ENCODE results near the gene C9orf78. TPM values are rescaled to one million over a fixed set of nuclear protein-coding genes. Genes with fewer than 3 reads are reported as not detected.
"Not testable (repeated sequence)": the region's sequence is repeated elsewhere in the genome, so short reads cannot be mapped to it uniquely, and the experiment has no call there.

Gene C9orf78
- total and polyA plus RNA-seq, 7 donors = 37.1 to 157 (median 53.2) TPM

DNA sequence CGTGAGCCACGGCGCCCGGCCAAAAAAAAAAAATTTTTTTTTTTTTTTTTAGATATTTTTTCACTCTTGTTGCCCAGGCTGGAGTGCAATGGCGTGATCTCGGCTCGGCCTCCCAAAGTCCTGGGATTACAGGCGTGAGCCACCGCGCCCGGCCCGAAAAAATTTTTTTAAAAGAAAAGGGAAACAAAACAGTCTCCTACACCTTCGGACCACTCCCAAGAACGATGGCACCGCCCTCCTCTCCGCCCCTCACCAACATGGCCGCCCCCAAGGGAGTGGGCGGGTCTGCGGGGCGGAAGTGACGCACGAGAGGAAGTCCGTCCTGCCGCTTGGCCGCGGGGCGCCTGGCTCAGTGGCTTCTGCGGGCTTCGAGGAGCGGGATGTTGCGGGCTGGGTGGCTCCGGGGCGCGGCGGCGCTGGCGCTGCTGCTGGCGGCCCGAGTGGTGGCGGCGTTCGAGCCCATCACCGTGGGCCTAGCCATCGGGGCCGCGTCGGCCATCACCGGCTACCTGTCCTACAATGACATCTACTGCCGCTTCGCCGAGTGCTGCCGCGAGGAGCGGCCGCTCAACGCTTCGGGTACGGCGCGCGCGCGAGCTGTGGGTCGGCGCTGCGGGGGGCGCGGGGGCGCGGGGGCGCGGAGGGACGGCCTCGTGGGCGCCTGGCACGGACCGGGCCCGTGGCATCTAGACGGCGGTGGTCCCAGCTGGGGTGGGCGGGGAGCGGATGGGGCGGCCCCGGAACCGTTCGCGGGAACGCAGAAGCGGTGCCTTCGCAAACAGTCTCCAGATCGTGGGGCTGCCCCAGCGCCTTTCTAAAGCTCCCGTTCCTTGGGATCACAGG is 32.0 kb downstream of the C9orf78 start, which contains the start of gene TOR1B:
TSS of gene TOR1B (plus strand) at position 352 of the 843 bp plus-strand sequence. CDS start at position 381, 29 bp downstream.
- WGBS, 3 donors = 0 to 2% (median 1%) methylated on average over 68 to 93 of the region's 93 CpGs
- no peaks in the 10 kb centered on the region for H3K9me3 ChIP-seq
- H3K27me3 ChIP-seq (ENCODE audit: insufficient read depth in 3 of 3, low read length in 2 of 3) = no peaks in the 10 kb centered on the region
- ATAC-seq (peak; percentile 96 to 100 (median 99)), DNase-seq (peak; percentile 95 to 96)
- H3K27ac ChIP-seq = peak within 1 kb of the TSS; percentile 90
- H3K36me3 ChIP-seq (ENCODE audit: insufficient read depth in 1 of 2, low read depth in 1 of 2) = peaks cover 0 to 32% of the 10 kb centered on the region in 2 donors
- intact Hi-C loops (cut with DNase I) = no loop called here
- peak within 1 kb of the TSS; percentile 94 for H3K4me3 ChIP-seq
- TF ChIP-seq, protein P1, sequence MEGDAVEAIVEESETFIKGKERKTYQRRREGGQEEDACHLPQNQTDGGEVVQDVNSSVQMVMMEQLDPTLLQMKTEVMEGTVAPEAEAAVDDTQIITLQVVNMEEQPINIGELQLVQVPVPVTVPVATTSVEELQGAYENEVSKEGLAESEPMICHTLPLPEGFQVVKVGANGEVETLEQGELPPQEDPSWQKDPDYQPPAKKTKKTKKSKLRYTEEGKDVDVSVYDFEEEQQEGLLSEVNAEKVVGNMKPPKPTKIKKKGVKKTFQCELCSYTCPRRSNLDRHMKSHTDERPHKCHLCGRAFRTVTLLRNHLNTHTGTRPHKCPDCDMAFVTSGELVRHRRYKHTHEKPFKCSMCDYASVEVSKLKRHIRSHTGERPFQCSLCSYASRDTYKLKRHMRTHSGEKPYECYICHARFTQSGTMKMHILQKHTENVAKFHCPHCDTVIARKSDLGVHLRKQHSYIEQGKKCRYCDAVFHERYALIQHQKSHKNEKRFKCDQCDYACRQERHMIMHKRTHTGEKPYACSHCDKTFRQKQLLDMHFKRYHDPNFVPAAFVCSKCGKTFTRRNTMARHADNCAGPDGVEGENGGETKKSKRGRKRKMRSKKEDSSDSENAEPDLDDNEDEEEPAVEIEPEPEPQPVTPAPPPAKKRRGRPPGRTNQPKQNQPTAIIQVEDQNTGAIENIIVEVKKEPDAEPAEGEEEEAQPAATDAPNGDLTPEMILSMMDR (IDR thresholded peaks at IDR 0.05) = no peak
- peaks cover 8% of the 10 kb centered on the region for H3K4me1 ChIP-seq

DNA sequence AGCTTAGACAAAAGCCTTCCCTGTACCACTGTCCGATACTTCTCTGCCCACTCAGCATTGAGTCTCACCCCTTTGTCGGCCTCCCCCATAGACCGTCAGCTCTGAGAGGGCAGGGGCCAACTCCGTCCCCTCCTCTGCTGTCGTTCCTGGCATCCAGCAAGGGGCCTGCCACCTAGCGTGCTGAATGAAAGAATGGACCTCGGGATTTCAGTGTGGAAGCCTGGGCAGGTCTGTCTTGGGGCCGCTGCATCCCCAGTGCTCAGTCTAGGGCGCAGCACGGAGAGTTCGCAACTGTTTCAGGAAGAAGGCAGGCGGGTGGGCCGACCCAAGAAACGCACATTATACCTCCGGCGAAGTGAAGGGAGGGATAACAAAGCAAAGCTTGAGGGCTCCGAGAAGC is 33.6 kb downstream of the C9orf78 start:
- intact Hi-C loops (cut with DNase I) = no loop called here
- Histone ChIP-seq H3K36me3 (ENCODE audit: insufficient read depth in 1 of 2, low read depth in 1 of 2) (peaks cover 0 to 17% of the 10 kb centered on the region in 2 donors), H3K27me3 (ENCODE audit: insufficient read depth in 3 of 3, low read length in 2 of 3) (no peaks in the 10 kb centered on the region), H3K4me3 (no peak overlapping the region), H3K27ac (no peak overlapping the region), H3K4me1 (peaks cover 8% of the 10 kb centered on the region), H3K9me3 (no peaks in the 10 kb centered on the region)
- ATAC-seq (no peak), DNase-seq (no peak)
- WGBS, 3 donors = 76 to 81% (median 80%) methylated on average over 17 of the region's 17 CpGs
- TF ChIP-seq, protein P1 (IDR thresholded peaks at IDR 0.05) = no peak

DNA sequence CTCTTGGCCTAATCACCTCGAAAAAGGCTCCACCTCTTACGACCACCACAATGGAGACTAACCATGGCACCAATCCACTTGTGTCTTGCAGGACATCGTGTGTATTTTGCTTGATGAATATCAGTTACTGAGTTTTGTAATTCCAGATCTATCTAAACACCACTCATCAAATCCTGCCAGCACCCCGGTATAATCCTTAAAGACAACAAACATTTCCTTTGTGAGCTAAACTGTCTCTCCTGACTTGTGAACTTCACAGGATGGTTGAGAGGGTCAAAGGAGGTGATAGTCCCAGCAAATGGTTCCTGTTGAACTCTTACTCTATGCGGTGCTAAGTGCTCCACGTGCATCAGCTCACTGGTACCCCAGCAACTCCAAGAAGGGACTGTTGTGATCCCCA is 36.1 kb downstream of the C9orf78 start:
- H3K4me3 ChIP-seq = no peak overlapping the region
- H3K27me3 ChIP-seq (ENCODE audit: insufficient read depth in 3 of 3, low read length in 2 of 3) = peaks cover 0 to 10% (median 0%) of the 10 kb centered on the region in 3 donors
- no peak overlapping the region for H3K27ac ChIP-seq
- 55 to 61% (median 56%) methylated on average over 6 of the region's 6 CpGs for WGBS, 3 donors
- intact Hi-C loops (cut with DNase I) = no loop called here
- no peaks in the 10 kb centered on the region for H3K9me3 ChIP-seq
- TF ChIP-seq, protein P1 (IDR thresholded peaks at IDR 0.05) = no peak
- DNase-seq (no peak), ATAC-seq (no peak)
- no peaks in the 10 kb centered on the region for H3K36me3 ChIP-seq (ENCODE audit: insufficient read depth in 1 of 2, low read depth in 1 of 2)
- peaks cover 3% of the 10 kb centered on the region for H3K4me1 ChIP-seq

DNA sequence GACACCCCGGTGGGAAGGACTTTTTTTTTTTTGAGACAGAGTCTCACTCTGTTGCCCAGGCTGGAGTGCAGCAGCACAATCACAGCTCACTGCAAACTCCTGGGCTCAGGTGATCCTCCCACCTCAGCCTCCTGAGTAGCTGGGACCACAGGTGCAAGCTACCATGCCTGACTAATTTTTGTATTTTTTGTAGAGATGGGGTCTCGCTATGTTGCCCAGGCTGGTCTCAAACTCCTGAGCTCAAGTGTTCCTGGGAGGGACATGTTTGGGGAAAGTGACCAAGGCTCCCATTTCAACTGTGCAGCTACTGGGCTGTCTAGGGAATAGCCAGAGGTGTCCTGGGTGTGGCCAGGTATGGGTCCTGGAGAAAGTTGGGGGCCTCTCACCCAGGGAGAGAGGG is 39.0 kb downstream of the C9orf78 start:
- H3K4me1 ChIP-seq; DNase-seq; H3K4me3 ChIP-seq; intact Hi-C loops (cut with DNase I); ATAC-seq; H3K27ac ChIP-seq; H3K36me3 ChIP-seq (ENCODE audit: insufficient read depth in 1 of 2, low read depth in 1 of 2); H3K9me3 ChIP-seq: not testable (repeated sequence)
- peaks cover 0 to 14% (median 0%) of the 10 kb centered on the region in 3 donors for H3K27me3 ChIP-seq (ENCODE audit: insufficient read depth in 3 of 3, low read length in 2 of 3)
- WGBS, 3 donors = 64 to 69% (median 65%) methylated on average over 2 of the region's 2 CpGs

DNA sequence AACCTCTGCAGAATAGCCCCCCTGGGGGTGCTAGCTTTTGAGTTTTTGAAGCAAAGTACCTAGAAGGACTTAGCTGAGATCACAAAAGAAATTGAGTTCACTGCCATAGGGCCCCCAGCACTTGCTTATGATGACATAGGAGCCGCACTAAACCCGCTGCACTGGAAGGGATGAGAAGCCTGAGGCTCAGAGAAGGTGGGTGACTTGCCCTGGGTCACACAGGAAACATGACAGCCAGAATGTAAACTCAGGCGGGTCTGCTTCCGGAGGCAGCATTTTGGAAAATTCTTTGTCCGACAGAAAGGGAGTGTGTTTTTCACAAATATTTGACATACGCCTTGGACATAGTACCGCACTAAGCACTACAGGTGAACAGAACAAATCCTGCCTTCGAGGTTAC is 40.5 kb downstream of the C9orf78 start:
- no peak for DNase-seq
- intact Hi-C loops (cut with DNase I) = no loop called here
- WGBS, 3 donors = 80 to 92% (median 84%) methylated on average over 8 of the region's 8 CpGs

More for the DNA sequence above, 40.5 kb downstream of the C9orf78 start:
- Histone ChIP-seq H3K4me3 (no peak overlapping the region), H3K27me3 (ENCODE audit: insufficient read depth in 3 of 3, low read length in 2 of 3) (peaks cover 0 to 19% (median 0%) of the 10 kb centered on the region in 3 donors), H3K27ac (no peak overlapping the region), H3K4me1 (no peaks in the 10 kb centered on the region), H3K9me3 (no peaks in the 10 kb centered on the region), H3K36me3 (ENCODE audit: insufficient read depth in 1 of 2, low read depth in 1 of 2) (no peaks in the 10 kb centered on the region)
- TF ChIP-seq, protein P1 (IDR thresholded peaks at IDR 0.05) = no peak
- no peak for ATAC-seq
